HG03460 (cell line): ENCODE measurements around the gene C18orf63.
A peak's percentile ranks its signal among the peaks of the same experiment; 100 is the strongest.
"Not testable (repeated sequence)": the region's sequence is repeated elsewhere in the genome, so short reads cannot be mapped to it uniquely, and the experiment has no call there.

Experiments used
- ATAC-seq: cut with Tn5 transposase; IDR thresholded peaks from one replicate; pipeline ENCODE4 v1.9.1; 2021; ENCODE audit not compliant: unreplicated experiment

C18orf63 gene

GRCh38 chr18:74286106-74286855 is 29.4 kb upstream of the C18orf63 start:
- no peak for ATAC-seq

GRCh38 chr18:74286856-74287255 is 28.8 kb upstream of the C18orf63 start:
- ATAC-seq: no peak

DNA sequence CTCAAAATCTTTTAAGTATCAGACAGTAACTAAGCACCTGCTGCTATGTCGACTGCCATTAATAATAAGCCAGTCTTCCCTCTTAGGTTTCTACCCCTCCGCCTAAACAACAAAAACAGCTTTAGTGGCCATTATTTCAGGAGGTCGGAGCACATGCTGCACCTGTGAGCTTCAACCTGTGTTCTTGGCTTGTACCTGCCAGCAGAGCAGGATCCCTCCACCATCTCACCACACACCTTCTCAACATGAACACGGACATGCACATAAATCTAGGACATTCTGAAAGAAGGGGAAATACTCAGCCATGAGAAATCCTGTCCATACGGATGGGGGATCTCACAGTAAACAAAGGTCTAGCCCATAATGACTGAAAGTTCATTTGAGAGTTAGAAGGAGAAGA is 27.6 kb upstream of the C18orf63 start:
- ATAC-seq: no peak

DNA sequence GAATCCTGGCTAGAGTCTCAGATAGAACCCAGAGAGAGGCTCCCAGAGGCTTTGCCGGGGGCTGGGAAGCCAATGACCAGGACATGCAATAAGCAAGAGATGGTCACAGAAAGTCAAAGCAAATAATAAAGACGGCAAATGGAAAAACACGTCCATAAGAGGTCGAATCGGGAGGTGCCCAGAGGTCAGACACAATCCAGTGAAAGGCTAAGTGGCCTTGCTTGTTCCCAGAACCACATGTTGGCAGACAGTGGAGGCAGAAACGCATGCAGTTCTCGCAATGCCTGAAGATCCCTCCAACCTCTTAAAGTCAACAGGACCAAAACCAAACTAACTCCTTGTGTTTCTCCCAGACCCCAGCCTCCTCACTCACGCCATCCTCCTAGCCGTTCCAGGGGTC is 26.9 kb upstream of the C18orf63 start:
- no peak for ATAC-seq

DNA sequence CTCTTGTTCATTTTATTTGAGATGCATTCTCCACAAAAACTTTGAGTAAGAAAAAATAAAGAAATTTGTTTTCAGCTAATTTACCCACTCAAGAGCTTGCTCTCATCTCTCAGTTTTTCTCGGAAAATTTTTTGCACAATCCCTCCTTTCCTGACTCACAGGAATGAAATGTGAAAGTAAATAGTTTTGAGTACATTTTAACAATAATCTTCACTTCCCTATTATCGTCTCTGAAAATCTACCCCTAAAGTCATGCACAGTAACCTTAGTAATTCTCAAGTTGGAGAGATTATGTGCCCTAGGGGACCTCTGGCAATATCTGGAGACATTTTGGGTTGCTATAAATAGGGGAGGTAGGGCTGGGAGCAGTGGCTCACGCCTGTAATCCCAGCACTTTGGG is 26.5 kb upstream of the C18orf63 start:
- ATAC-seq: no peak

- ATAC-seq: no peak
Measured at GRCh38 chr18:74290021-74290420, 25.6 kb upstream of the C18orf63 start.

- no peak for ATAC-seq
Measured at GRCh38 chr18:74290794-74291471, 24.7 kb upstream of the C18orf63 start.

DNA sequence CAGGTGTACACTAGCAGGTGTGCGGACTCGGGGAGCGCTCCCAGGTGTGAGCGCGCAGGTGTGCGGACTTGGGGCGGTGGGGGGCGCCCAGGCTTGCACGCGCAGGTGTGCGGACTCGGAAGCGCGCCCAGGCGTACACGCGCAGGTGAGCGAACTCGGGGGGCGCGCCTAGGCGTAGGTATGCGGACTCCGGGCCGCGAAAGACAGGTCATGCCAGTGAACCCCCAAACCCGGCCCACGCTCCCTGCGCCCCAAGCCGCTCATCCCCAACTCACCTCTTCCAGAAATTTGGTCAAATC is 24.2 kb upstream of the C18orf63 start:
- ATAC-seq: peak; percentile 0

DNA sequence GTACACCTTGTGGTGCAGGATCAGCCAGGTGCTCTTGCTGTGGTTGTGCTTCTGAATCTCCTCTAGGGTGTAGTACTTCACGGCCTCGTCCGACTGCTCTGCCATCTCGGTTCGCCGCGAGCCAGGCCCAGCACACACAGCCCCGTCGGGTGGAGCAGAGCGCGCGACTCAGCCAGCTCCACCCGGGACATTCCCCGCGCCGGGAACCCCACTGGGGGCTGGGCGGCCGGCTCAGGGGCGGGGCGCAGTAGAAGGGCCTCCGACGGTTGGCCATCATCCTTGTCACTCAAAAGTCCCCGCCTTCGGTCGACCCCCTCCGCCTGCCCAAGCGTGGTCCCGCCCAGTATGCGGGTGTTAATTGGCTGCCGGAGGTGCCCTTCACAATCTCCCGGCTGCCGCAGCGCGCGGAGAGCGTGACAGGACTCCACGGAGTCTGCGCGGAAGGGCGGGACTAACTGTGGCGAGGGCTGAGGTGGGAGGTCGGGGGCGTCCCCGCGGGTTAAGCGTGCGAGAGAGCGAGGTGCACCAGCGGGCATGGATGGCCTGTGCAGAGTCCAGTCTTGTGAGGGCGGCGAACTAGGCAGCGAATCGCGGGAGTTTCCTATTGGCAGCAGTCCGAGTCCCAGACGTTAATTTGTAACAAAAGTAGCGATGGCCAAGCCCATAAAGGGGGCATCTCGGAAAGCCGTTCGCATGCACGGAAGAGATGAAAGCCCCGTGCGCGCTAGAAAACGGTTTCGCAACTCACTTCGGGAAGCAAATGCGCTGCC is 23.7 kb upstream of the C18orf63 start, which contains the start of gene CYB5A:
Gene CYB5A (minus strand): TSS at position 193 of the 770 bp plus-strand sequence. CDS start 88 bp downstream, at position 105.
- peak; percentile 99 for ATAC-seq

DNA sequence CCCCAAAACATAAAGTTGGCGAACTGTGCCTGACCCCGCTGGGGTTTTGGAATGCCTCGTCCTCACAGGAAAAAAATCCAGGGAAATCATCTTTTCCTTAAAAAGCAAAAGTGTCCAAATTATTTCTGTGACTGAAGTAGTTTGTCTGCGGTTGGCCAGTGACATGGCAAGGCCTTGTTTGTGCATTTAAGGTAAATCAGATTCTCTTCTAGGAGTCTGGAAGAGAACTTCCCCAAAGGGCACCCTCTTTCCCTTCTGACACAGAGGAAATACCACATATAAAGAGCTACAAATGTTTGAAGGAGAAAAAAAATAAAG is 23.1 kb upstream of the C18orf63 start:
- no peak for ATAC-seq

DNA sequence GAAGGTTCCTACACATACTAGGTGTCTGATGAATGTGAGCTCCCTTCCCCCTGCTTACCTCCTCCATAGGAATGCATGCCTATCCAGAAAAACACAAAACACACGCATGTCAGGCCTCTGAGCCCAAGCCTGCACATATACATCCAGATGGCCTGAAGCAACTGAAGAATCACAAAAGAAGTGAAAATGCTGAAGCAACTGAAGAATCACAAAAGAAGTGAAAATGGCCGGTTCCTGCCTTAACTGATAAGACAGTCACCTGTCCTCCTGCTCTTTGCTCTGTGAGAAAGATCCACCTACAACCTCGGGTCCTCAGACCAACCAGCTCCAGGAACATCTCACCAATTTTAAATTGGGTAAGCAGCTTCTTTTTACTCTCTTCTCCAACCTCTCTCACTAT is 22.7 kb upstream of the C18orf63 start:
- ATAC-seq: not testable (repeated sequence)

GRCh38 chr18:74294526-74294925 is 21.1 kb upstream of the C18orf63 start:
- no peak for ATAC-seq

- no peak for ATAC-seq
Measured at GRCh38 chr18:74299162-74299561, 16.5 kb upstream of the C18orf63 start.

DNA sequence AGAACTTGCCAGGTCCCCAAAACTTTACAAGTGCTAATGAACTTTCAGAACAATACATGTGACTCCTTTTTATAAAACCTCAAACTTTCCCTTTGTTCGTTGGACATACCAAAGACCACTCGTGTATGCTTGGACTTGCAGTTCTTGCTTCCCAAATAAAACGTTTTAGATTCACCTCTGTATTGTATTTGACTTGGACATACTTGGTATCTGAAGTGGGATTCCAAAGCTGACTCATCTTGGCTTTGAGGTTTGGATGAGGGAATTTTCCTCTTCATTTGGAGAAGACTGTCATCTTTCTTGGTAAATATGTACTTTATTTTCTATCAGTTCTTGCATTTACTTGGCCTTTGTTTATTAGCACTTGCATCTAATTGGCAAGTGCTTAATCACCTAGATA is 15.9 kb upstream of the C18orf63 start:
- ATAC-seq: no peak

GRCh38 chr18:74303306-74303705 is 12.3 kb upstream of the C18orf63 start:
- ATAC-seq: no peak

DNA sequence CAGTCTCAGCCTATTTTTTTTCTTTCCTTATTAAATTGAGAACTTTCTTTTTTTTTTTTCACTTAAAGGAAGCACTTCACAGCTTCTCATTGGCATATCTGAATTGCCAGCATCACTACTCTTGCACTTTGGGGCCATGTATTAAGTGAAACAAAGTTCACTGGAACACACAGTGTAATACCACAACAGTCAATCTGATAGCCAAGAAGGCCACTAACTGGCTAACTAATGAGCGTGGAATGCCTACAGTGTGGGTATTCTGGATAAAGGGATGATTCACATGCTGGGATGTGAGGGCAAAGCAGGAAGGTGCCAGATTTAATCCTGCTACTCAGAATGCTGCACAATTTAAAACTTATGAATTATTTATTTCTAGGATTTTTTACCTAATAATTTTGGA is 11.7 kb upstream of the C18orf63 start:
- no peak for ATAC-seq

DNA sequence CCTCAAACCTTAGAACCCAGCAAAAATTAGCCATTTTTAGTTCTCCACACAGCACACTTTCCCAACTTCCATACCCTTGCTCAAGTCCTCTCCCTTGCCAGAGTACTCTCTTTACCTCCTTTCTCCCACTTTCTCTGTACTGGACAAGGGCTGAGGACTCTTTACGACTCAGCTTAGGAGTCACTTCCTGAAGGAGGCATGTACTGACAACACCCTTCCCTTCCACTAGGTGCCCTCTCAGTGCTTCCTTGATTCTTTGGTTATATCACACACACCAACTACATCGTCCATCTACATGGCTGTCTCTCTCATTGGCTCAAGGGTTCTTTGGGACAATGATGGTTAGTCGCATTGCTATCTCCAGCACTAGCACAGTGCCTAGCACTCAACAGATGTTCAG is 5.2 kb upstream of the C18orf63 start:
- ATAC-seq: peak; percentile 73

DNA sequence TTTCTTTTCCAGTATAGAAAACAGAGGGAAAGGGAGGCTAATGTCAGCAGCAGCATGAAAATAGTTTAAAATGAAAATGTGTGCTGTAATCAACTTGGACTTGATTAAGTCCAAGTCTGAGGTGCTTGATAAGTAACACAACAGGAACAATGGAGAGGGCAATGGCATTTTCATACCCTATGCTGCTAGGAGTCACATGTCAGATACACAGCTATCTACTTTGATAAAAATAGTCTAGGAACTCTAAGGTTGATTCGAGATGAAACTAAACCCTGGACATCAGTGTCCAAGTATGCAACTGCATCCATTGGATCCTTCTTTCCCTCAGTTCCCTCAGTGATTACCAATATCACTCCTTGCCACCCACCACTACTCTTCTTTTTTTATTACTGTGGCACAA is 4.6 kb upstream of the C18orf63 start:
- ATAC-seq: no peak

DNA sequence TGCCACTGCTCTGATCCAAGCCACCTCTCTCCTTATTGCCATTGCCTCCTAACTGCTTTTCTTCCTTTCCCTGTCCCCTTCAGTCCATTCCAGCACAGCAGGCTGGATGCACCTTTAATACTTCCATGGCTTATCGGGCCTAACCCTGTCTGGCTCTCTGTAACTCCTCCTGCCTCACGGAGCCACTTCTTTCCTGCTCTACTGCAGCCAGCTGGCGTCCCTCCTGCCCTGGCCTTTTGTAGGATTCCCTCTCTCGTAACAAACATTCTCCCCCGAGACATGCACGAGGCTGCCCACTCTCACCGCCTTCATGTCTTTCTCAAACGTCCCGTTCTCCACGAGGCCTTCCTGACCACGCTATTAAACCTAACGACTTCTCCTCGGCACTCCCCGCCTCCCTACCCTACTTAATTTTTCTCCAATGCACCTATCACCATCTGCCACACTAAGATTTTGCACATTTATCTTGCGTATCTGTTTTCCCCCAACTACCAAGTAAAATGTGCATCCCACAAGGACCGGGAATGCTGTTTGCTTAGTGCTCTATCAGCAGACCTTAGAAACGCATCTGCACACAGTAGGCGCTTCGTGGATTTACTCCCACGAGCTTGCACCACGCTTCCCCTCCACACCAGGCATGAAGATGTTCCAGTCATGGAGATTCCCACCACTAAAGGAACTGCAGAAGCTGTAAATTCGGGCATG is 728 bp upstream of the C18orf63 start:
- ATAC-seq: no peak

- no peak for ATAC-seq
Measured at GRCh38 chr18:74316257-74317170, 875 bp downstream of the C18orf63 start.
